ENCODE measurements around the gene FETUB.
A peak's percentile ranks its signal among the peaks of the same experiment; 100 is the strongest.
"Not testable (repeated sequence)": the region's sequence is repeated elsewhere in the genome, so short reads cannot be mapped to it uniquely, and the experiment has no call there.

Gene FETUB

GRCh38 chr3:186613637-186614265 lies 26.4 kb upstream of the FETUB start:
- no peak for DNase-seq (ENCODE audit: low read depth)

- no peak for DNase-seq (ENCODE audit: low read depth)
These were observed 26.0 kb upstream of the FETUB start for GRCh38 chr3:186614266-186614596.

- DNase-seq (ENCODE audit: low read depth): peak; percentile 53
These were observed 25.4 kb upstream of the FETUB start for GRCh38 chr3:186614597-186615483.

GRCh38 chr3:186616299-186616617 lies 23.9 kb upstream of the FETUB start:
- DNase-seq (ENCODE audit: low read depth): no peak

- DNase-seq (ENCODE audit: low read depth): peak; percentile 96
These were observed 22.9 kb upstream of the FETUB start for GRCh38 chr3:186617036-186617946.

- DNase-seq (ENCODE audit: low read depth): no peak
These were observed 21.8 kb upstream of the FETUB start for GRCh38 chr3:186618318-186618938.

- no peak for DNase-seq (ENCODE audit: low read depth)
These were observed 20.4 kb upstream of the FETUB start for GRCh38 chr3:186619787-186620212.

- DNase-seq (ENCODE audit: low read depth): no peak
These were observed 19.7 kb upstream of the FETUB start for GRCh38 chr3:186620213-186621092.

- no peak for DNase-seq (ENCODE audit: low read depth)
These were observed 18.1 kb upstream of the FETUB start for GRCh38 chr3:186621894-186622650.

GRCh38 chr3:186622651-186623310 lies 17.4 kb upstream of the FETUB start:
- DNase-seq (ENCODE audit: low read depth): no peak

- no peak for DNase-seq (ENCODE audit: low read depth)
These were observed 15.6 kb upstream of the FETUB start for GRCh38 chr3:186624598-186624997.

- DNase-seq (ENCODE audit: low read depth): no peak
These were observed 14.6 kb upstream of the FETUB start for GRCh38 chr3:186625600-186626042.

- no peak for DNase-seq (ENCODE audit: low read depth)
These were observed 13.8 kb upstream of the FETUB start for GRCh38 chr3:186626254-186626847.

GRCh38 chr3:186627852-186628414 lies 12.3 kb upstream of the FETUB start:
- no peak for DNase-seq (ENCODE audit: low read depth)

- DNase-seq (ENCODE audit: low read depth): no peak
These were observed 11.4 kb upstream of the FETUB start for GRCh38 chr3:186628756-186629155.

- DNase-seq (ENCODE audit: low read depth): no peak
These were observed 9.1 kb upstream of the FETUB start for GRCh38 chr3:186630950-186631641.

- DNase-seq (ENCODE audit: low read depth): no peak
These were observed 6.7 kb upstream of the FETUB start for GRCh38 chr3:186633481-186633880.

- not testable (repeated sequence) for DNase-seq (ENCODE audit: low read depth)
These were observed 6.0 kb upstream of the FETUB start for GRCh38 chr3:186634207-186634606.
